ENCODE measurements around the gene PTTG1IP. TPM values are rescaled to one million over a fixed set of nuclear protein-coding genes. Genes with fewer than 3 reads are reported as not detected.

PTTG1IP gene
- total RNA-seq, 1 experiment from 2014 or later = 330 TPM

DNA sequence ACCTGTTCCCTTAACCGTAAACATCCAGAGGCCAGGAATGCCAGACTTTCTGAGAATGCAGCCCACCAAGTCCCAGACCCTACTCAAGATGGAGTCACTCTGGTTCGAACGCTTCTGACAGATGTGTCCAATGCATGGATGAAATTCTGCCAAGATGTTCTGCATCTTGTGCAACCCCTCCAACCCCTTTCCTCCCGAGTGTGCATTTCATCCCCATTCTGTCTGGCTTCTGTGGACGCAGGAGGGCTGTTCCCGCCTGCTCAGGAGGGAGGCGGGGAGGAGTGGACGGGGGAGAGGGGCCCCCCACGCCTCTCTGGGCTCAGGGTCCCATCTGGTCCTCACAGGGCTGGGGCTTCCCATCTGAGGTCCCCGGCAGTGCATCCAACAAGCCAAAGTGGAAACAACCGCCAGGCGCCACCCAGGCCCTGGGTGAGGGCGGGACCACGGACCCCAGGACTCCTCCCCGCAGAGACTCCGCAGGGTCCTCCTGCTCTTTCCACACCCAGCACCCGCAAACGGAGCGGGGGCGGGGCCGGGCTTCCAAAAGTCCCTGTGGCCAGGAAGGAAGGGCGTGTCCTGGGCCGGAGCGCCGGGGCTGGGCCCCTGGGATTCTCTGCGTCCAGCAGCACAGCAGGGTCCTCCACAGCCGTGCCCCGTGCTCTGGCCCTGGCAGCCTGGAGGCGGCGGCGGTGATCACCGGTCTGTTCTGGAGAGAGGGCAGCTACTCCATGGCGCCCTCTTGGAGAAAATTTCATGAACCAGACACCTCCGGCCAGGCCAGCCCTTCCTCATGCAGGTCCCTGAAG lies 27.9 kb downstream of the PTTG1IP start:
- H3K9me3 ChIP-seq (ENCODE audit: low read length) = no peaks in the 10 kb centered on the region
- H3K27me3 ChIP-seq (ENCODE audit: low read length) = no peaks in the 10 kb centered on the region
- H3F3A ChIP-seq (ENCODE audit: low read length, unreplicated experiment) = no peaks in the 10 kb centered on the region
- no TSS peak for BruUV-seq (replicated peaks)
- no peak overlapping the region for H3K27ac ChIP-seq (ENCODE audit: low read length)
- peak overlapping the region; percentile 37 for H2AFZ ChIP-seq (ENCODE audit: low read length)
- TF ChIP-seq EZH2 (IDR thresholded peaks at IDR 0.05; ENCODE audit: low read length, unreplicated experiment) = no peak
- TF ChIP-seq, protein P1, sequence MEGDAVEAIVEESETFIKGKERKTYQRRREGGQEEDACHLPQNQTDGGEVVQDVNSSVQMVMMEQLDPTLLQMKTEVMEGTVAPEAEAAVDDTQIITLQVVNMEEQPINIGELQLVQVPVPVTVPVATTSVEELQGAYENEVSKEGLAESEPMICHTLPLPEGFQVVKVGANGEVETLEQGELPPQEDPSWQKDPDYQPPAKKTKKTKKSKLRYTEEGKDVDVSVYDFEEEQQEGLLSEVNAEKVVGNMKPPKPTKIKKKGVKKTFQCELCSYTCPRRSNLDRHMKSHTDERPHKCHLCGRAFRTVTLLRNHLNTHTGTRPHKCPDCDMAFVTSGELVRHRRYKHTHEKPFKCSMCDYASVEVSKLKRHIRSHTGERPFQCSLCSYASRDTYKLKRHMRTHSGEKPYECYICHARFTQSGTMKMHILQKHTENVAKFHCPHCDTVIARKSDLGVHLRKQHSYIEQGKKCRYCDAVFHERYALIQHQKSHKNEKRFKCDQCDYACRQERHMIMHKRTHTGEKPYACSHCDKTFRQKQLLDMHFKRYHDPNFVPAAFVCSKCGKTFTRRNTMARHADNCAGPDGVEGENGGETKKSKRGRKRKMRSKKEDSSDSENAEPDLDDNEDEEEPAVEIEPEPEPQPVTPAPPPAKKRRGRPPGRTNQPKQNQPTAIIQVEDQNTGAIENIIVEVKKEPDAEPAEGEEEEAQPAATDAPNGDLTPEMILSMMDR (conservative IDR thresholded peaks at IDR 0.05; ENCODE audit: low read depth, low read length) = peak; percentile 68
- ChIA-PET CTCF (interaction anchor here (0.6 to 0.8 kb wide), 2 partner anchors 28 to 87 kb away, joined by 4 to 12 read pairs; partner anchors contain the start of gene PTTG1IP), POLR2A (ENCODE audit: unreplicated experiment) (no interaction called here)
- H3K79me2 ChIP-seq (ENCODE audit: low read length) = no peaks in the 10 kb centered on the region
- peaks cover 14% of the 10 kb centered on the region for H3K36me3 ChIP-seq (ENCODE audit: low read depth, low read length)
- H3K4me1 ChIP-seq (ENCODE audit: insufficient read depth, low read length) = peaks cover 11% of the 10 kb centered on the region
- H3K4me3 ChIP-seq (ENCODE audit: low read length) = peak overlapping the region; percentile 36
- no peaks in the 10 kb centered on the region for H4K20me1 ChIP-seq (ENCODE audit: low read length)
- 0 out of 2 replicates have a peak overlapping the region, but pooled peaks have one; percentile 0 for H3K9ac ChIP-seq (ENCODE audit: low read length)
- DNase-seq (peak; percentile 66), ATAC-seq (peak; percentile 74)
- intact Hi-C loops (cut with micrococcal nuclease) = loop anchor here (2.0 kb wide), 1 partner anchor 45 kb away; the partner anchor contains the start of gene UBE2G2
- peak overlapping the region; percentile 66 for H3K4me2 ChIP-seq (ENCODE audit: low read length)
- H3K9me2 ChIP-seq (replicated peaks; ENCODE audit: low read length) = no peaks in the 10 kb centered on the region

DNA sequence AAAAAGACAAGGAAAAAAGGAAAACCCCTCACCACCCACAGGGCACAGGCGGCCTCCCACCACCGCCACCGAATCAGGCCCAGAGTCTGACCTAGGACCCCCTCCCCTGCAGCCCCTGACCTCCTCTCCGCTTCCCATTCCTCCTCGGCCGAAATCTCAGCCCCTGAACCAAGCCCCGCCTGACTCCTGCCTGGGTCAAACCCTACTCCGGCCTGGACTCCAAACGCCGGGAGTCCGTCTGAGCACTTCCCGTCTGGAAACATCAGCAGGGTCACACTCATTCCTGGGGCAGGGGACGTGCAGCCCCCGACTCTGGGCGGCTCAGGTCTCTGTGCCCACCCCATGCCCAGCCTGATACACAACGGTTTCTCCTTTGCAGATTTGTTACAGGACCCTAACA lies 29.2 kb downstream of the PTTG1IP start:
- CTCF ChIA-PET = no interaction called here

More for the DNA sequence above, 29.2 kb downstream of the PTTG1IP start:
- no peak overlapping the region for H3K4me2 ChIP-seq (ENCODE audit: low read length)
- H3K27me3 ChIP-seq (ENCODE audit: low read length) = no peaks in the 10 kb centered on the region
- no peak overlapping the region for H3K4me3 ChIP-seq (ENCODE audit: low read length)
- no peak overlapping the region for H3K9ac ChIP-seq (ENCODE audit: low read length)
- peaks cover 11% of the 10 kb centered on the region for H3K4me1 ChIP-seq (ENCODE audit: insufficient read depth, low read length)
- TF ChIP-seq, protein P1 (conservative IDR thresholded peaks at IDR 0.05; ENCODE audit: low read depth, low read length) = no peak
- TF ChIP-seq EZH2phosphoT487 (IDR thresholded peaks at IDR 0.05; ENCODE audit: borderline replicate concordance, low read length) = no peak
- TF ChIP-seq EZH2 (IDR thresholded peaks at IDR 0.05; ENCODE audit: low read length, unreplicated experiment) = no peak
- intact Hi-C loops (cut with micrococcal nuclease) = no loop called here
- H4K20me1 ChIP-seq (ENCODE audit: low read length) = no peaks in the 10 kb centered on the region
- no peaks in the 10 kb centered on the region for H3K9me3 ChIP-seq (ENCODE audit: low read length)
- BruUV-seq (replicated peaks) = no TSS peak
- no peak overlapping the region for H2AFZ ChIP-seq (ENCODE audit: low read length)
- H3K79me2 ChIP-seq (ENCODE audit: low read length) = no peaks in the 10 kb centered on the region
- POLR2A ChIA-PET (ENCODE audit: unreplicated experiment) = no interaction called here
- no peaks in the 10 kb centered on the region for H3K9me2 ChIP-seq (replicated peaks; ENCODE audit: low read length)
- peaks cover 1% of the 10 kb centered on the region; the same call in 1 of the 2 replicates for H3K36me3 ChIP-seq (ENCODE audit: low read depth, low read length)
- no peak for DNase-seq
- ATAC-seq = no peak
- no peak overlapping the region for H3K27ac ChIP-seq (ENCODE audit: low read length)
- no peaks in the 10 kb centered on the region for H3F3A ChIP-seq (ENCODE audit: low read length, unreplicated experiment)
